H9 (cell line): ENCODE measurements around the gene CD9. TPM values are rescaled to one million over a fixed set of nuclear protein-coding genes. Genes with fewer than 3 reads are reported as not detected.
"Not testable (repeated sequence)": the region's sequence is repeated elsewhere in the genome, so short reads cannot be mapped to it uniquely, and the experiment has no call there.

Experiments used
- DNase-seq: peaks from one replicate; pipeline ENCODE4 v3.0.0-alpha.2; 2017
- H2AFZ ChIP-seq: one replicate; pipeline ENCODE4 v1.6.1; 2013; ENCODE audit warnings: mild to moderate bottlenecking, low read length, control low read depth, moderate library complexity
- H2AK5ac ChIP-seq: 2 replicates; pipeline ENCODE4 v1.6.1; 2013; ENCODE audit warnings: low read length, control low read depth, mixed read lengths; ENCODE audit not compliant: insufficient read length
- H2BK120ac ChIP-seq: one replicate; pipeline ENCODE4 v1.6.1; 2013; ENCODE audit warnings: low read depth, mild to moderate bottlenecking, low read length, control low read depth, inconsistent platforms; ENCODE audit not compliant: poor library complexity, severe bottlenecking
- H2BK12ac ChIP-seq: 2 replicates; pipeline ENCODE4 v1.6.1; 2013; ENCODE audit warnings: low read length, control low read depth, mixed read lengths, low read depth; ENCODE audit not compliant: insufficient read length
- H2BK15ac ChIP-seq: 2 replicates; pipeline ENCODE4 v1.6.1; 2013; ENCODE audit warnings: low read depth, low read length, control low read depth
- H2BK20ac ChIP-seq: one replicate; pipeline ENCODE4 v1.6.1; 2013; ENCODE audit warnings: low read depth, mild to moderate bottlenecking, low read length, control low read depth, inconsistent platforms; ENCODE audit not compliant: poor library complexity, severe bottlenecking
- H2BK5ac ChIP-seq: 2 replicates; pipeline ENCODE4 v1.6.1; 2013; ENCODE audit warnings: low read length, control low read depth, mixed read lengths; ENCODE audit not compliant: insufficient read length
- H3K14ac ChIP-seq: 2 replicates; pipeline ENCODE4 v1.6.1; 2013; ENCODE audit warnings: low read length, control low read depth; ENCODE audit not compliant: insufficient read depth
- H3K18ac ChIP-seq: 2 replicates; pipeline ENCODE4 v1.6.1; 2013; ENCODE audit warnings: low read depth, mild to moderate bottlenecking, mixed read lengths, low read length, control low read depth; ENCODE audit not compliant: insufficient read length
- H3K23ac ChIP-seq: 2 replicates; pipeline ENCODE4 v1.6.1; 2013; ENCODE audit warnings: low read length, control low read depth, mixed read lengths, low read depth; ENCODE audit not compliant: insufficient read length
- H3K23me2 ChIP-seq: 2 replicates; pipeline ENCODE4 v1.6.1; 2013; ENCODE audit warnings: low read depth, mild to moderate bottlenecking, mixed read lengths, low read length, control low read depth; ENCODE audit not compliant: insufficient read length, poor library complexity, severe bottlenecking
- H3K27ac ChIP-seq: 2 replicates; pipeline ENCODE4 v1.5.1; 2013; ENCODE audit warnings: low read length, control low read depth, mixed read lengths, low read depth; ENCODE audit not compliant: insufficient read length
- H3K27me3 ChIP-seq: 2 replicates; pipeline ENCODE4 v1.6.1; 2013; ENCODE audit warnings: low read length, control low read depth, inconsistent platforms; ENCODE audit not compliant: insufficient read depth
- H3K4ac ChIP-seq: 2 replicates; pipeline ENCODE4 v1.6.1; 2013; ENCODE audit warnings: low read depth, mild to moderate bottlenecking, control low read depth, inconsistent platforms, low read length, moderate library complexity
- H3K4me1 ChIP-seq: 2 replicates; pipeline ENCODE4 v1.6.1; 2013; ENCODE audit warnings: low read length, control low read depth, inconsistent platforms; ENCODE audit not compliant: insufficient read depth
- H3K4me2 ChIP-seq: 2 replicates; pipeline ENCODE4 v1.6.1; 2013; ENCODE audit warnings: low read length, control low read depth, mixed read lengths; ENCODE audit not compliant: insufficient read length, insufficient read depth
- H3K56ac ChIP-seq: 2 replicates; pipeline ENCODE4 v1.6.1; 2013; ENCODE audit warnings: low read depth, mild to moderate bottlenecking, mixed read lengths, low read length, control low read depth; ENCODE audit not compliant: insufficient read length
- H3K79me1 ChIP-seq: 2 replicates; pipeline ENCODE4 v1.6.1; 2013; ENCODE audit warnings: low read depth, mild to moderate bottlenecking, moderate library complexity, low read length, control low read depth, inconsistent platforms; ENCODE audit not compliant: insufficient read depth, poor library complexity, severe bottlenecking
- H3K79me2 ChIP-seq: 2 replicates; pipeline ENCODE4 v1.6.1; 2013; ENCODE audit warnings: low read length, control low read depth, inconsistent platforms; ENCODE audit not compliant: insufficient read depth
- H3K9ac ChIP-seq: 2 replicates; pipeline ENCODE4 v1.6.1; 2013; ENCODE audit warnings: low read length, control low read depth, mixed read lengths; ENCODE audit not compliant: insufficient read length; ENCODE audit errors: extremely low read depth
- H3K9me3 ChIP-seq: one replicate; pipeline ENCODE4 v1.6.1; 2013; ENCODE audit warnings: low read depth, low read length, inconsistent platforms; ENCODE audit not compliant: control insufficient read depth
- H3T11ph ChIP-seq: one replicate; pipeline ENCODE4 v1.6.1; 2013; ENCODE audit warnings: mild to moderate bottlenecking, low read length, control low read depth, inconsistent platforms
- H4K20me1 ChIP-seq: one replicate; pipeline ENCODE4 v1.6.1; 2013; ENCODE audit not compliant: control insufficient read depth, insufficient read length, insufficient read depth
- H4K5ac ChIP-seq: 2 replicates; pipeline ENCODE4 v1.6.1; 2013; ENCODE audit warnings: low read depth, mild to moderate bottlenecking, mixed read lengths, low read length, control low read depth; ENCODE audit not compliant: insufficient read length
- H4K8ac ChIP-seq: replicated peaks from 2 replicates; pipeline ENCODE4 v1.6.1; 2013; ENCODE audit warnings: low read length, control low read depth, mixed read lengths, low read depth; ENCODE audit not compliant: insufficient read length
- H4K91ac ChIP-seq: 2 replicates; pipeline ENCODE4 v1.6.1; 2013; ENCODE audit warnings: low read depth, mild to moderate bottlenecking, moderate library complexity, mixed read lengths, low read length, control low read depth; ENCODE audit not compliant: insufficient read length
- H3K27ac Mint-ChIP-seq, 3 experiments: 2 replicates in 2 of 3; 3 replicates in 1 of 3; pipeline ENCODE4 v1.8.0; 2020 to 2021; ENCODE audit warnings: mixed read lengths in 3 of 3, mild to moderate bottlenecking in 1 of 3, moderate library complexity in 1 of 3
- H3K27me3 Mint-ChIP-seq: 2 replicates; pipeline ENCODE4 v1.8.0; 2021; ENCODE audit warnings: low read depth, mild to moderate bottlenecking, moderate library complexity, mixed read lengths
- H3K36me3 Mint-ChIP-seq, 3 experiments: 2 replicates in 2 of 3; 3 replicates in 1 of 3; pipeline ENCODE4 v1.8.0; 2020 to 2021; ENCODE audit warnings: low read depth in 3 of 3, mixed read lengths in 3 of 3; ENCODE audit not compliant: insufficient read depth in 1 of 3
- H3K4me1 Mint-ChIP-seq, 2 experiments: 2 replicates each; pipeline ENCODE4 v1.8.0; 2020; ENCODE audit warnings: mixed read lengths in 2 of 2
- H3K4me3 Mint-ChIP-seq, 2 experiments: 2 replicates in 1 of 2; 3 replicates in 1 of 2; pipeline ENCODE4 v1.8.0; 2020 to 2021; ENCODE audit warnings: mild to moderate bottlenecking in 2 of 2, mixed read lengths in 2 of 2, moderate library complexity in 1 of 2
- H3K9me3 Mint-ChIP-seq, 2 experiments: 2 replicates in 1 of 2; 3 replicates in 1 of 2; pipeline ENCODE4 v1.8.0; 2020; ENCODE audit warnings: mild to moderate bottlenecking in 2 of 2, mixed read lengths in 2 of 2, moderate library complexity in 1 of 2
- WGBS: extraction: QIAGEN DNeasy Blood & Tissue Kit; methylation state at CpG from one replicate; pipeline ENCODE4 v1.1.7; 2013; ENCODE audit warnings: missing lambda C conversion rate, low lambda C conversion rate, mixed read lengths; ENCODE audit not compliant: insufficient read length; ENCODE audit errors: extremely low coverage; 5-methylcytosine and 5-hydroxymethylcytosine counted together
- total RNA-seq: library from RNA; stranded (reverse); gene quantifications from 2 replicates; pipeline ENCODE4 v1.2.1, GENCODE V29; 2021

Gene CD9
- total RNA-seq, 1 experiment from 2014 or later: 132 TPM

DNA sequence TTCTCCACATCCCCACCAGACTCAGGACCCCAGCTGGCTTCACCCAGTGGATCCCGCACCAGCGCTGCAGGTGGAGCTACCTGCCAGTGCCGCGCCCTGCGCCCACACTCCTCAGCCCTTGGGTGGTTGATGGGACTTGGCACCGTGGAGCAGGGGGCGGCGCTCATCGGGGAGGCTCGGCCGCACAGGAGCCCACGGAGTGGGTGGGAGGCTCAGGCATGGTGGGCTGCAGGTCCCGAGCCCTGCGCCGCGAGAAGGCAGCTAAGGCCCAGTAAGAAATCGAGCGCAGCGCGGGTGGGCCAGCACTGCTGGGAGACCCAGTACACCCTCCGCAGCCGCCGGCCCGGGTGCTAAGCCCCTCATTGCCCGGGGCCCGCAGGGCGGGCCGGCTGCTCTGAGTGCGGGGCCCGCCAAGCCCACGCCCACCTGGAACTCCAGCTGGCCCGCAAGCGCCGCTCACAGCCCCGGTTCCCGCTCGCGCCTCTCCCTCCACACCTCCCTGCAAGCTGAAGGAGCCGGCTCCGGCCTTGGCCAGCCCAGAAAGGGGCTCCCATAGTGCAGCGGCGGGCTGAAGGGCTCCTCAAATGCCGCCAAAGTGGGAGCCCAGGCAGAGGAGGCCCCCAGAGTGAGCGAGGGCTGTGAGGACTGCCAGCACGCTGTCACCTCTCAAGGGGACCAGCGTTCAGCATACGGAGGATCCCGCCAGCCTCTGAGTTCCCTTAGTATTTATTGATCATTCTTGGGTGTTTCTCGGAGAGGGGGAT, 9.3 kb upstream of the CD9 start:
- not testable (repeated sequence) for H4K91ac ChIP-seq, H3K9me3 Mint-ChIP-seq, H3K23ac ChIP-seq, H2AFZ ChIP-seq, H3K36me3 Mint-ChIP-seq, H3K9me3 ChIP-seq, H2BK15ac ChIP-seq, H3K56ac ChIP-seq, H3K14ac ChIP-seq, H2BK12ac ChIP-seq, H4K5ac ChIP-seq, H3K9ac ChIP-seq, H2BK120ac ChIP-seq, H3K27me3 ChIP-seq, H2AK5ac ChIP-seq, H4K20me1 ChIP-seq, H3K79me1 ChIP-seq, H3K27me3 Mint-ChIP-seq, H2BK5ac ChIP-seq, H3K4me2 ChIP-seq, H4K8ac ChIP-seq, H3K4ac ChIP-seq, H3K27ac Mint-ChIP-seq, H3K23me2 ChIP-seq, H3K4me1 ChIP-seq, H3K27ac ChIP-seq, H2BK20ac ChIP-seq, H3K18ac ChIP-seq, DNase-seq, H3K4me3 Mint-ChIP-seq, H3K79me2 ChIP-seq, H3T11ph ChIP-seq
- peaks cover 34 to 45% of the 10 kb centered on the region in 2 experiments for H3K4me1 Mint-ChIP-seq
- no CpG with 5 or more reads among the region's 49 CpGs for WGBS
